ENCODE results near the gene KCTD8. TPM values are rescaled to one million over a fixed set of nuclear protein-coding genes. Genes with fewer than 3 reads are reported as not detected.
A peak's percentile ranks its signal among the peaks of the same experiment; 100 is the strongest.

KCTD8 gene
- total RNA-seq, 1 donor from 2014 or later: 7.1 TPM

GRCh38 chr4:44147571-44148075 is 301.0 kb downstream of the KCTD8 start:
- H3K27me3 Mint-ChIP-seq (ENCODE audit: low read depth): no peaks in the 10 kb centered on the region
- peak overlapping the region; percentile 18 for H3K27ac Mint-ChIP-seq
- no peak overlapping the region for H3K4me3 Mint-ChIP-seq
- H3K9me3 Mint-ChIP-seq: peaks cover 13% of the 10 kb centered on the region
- peaks cover 26% of the 10 kb centered on the region for H3K4me1 Mint-ChIP-seq
- H3K36me3 Mint-ChIP-seq: peaks cover 3% of the 10 kb centered on the region
- no peak for DNase-seq (ENCODE audit: low spot score in 2 of 2, unreplicated experiment in 2 of 2)
- no peak for TF ChIP-seq CTCF (IDR thresholded peaks at IDR 0.05; ENCODE audit: unreplicated experiment)

DNA sequence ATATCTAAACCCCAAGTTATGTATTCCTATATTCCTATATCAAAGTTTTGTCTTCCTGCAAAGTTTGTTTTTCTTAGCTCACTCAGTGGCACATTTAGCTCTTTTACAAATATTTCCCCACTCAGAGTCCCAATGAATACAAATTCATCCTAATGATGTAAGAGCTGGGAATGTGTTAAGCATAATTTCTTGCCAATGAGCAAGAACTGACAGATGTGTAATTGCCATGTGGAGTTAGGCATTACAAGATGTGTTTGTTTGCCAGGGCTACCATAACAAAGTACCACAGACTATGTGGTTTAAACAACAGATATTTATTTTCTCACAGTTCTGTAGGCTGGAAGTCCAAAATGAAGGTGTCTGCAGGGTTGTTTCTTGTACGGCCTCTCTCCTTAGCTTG is 302.1 kb downstream of the KCTD8 start:
- no peak for DNase-seq (ENCODE audit: low spot score in 2 of 2, unreplicated experiment in 2 of 2)
- no peaks in the 10 kb centered on the region for H3K27me3 Mint-ChIP-seq (ENCODE audit: low read depth)
- TF ChIP-seq CTCF (IDR thresholded peaks at IDR 0.05; ENCODE audit: unreplicated experiment): no peak
- peaks cover 3% of the 10 kb centered on the region for H3K36me3 Mint-ChIP-seq
- peaks cover 26% of the 10 kb centered on the region for H3K4me1 Mint-ChIP-seq
- no peak overlapping the region for H3K4me3 Mint-ChIP-seq
- H3K27ac Mint-ChIP-seq: no peak overlapping the region
- H3K9me3 Mint-ChIP-seq: peaks cover 13% of the 10 kb centered on the region

DNA sequence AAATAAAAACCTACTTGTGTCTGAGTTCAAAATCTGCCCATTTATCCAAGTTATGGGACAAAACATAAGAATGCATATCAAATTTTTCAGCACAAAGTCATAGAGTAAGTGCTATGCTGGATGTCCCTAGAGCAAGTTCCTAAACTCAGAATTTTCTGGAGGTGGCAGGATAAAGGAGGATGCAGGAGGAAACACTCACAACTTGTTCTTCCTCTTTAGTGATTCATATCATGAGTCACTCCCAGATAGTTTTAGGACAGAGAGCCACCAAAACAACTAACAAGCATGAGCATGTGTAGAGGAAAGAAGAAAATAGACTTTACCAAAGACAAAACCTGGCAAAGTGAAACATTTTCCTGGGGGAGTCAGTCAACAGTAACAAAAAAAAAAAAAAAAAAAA is 302.7 kb downstream of the KCTD8 start:
- Mint-ChIP-seq H3K4me1 (peaks cover 26% of the 10 kb centered on the region), H3K36me3 (peaks cover 3% of the 10 kb centered on the region), H3K27ac (no peak overlapping the region), H3K9me3 (peaks cover 12% of the 10 kb centered on the region), H3K4me3 (no peak overlapping the region), H3K27me3 (ENCODE audit: low read depth) (no peaks in the 10 kb centered on the region)
- no peak for TF ChIP-seq CTCF (IDR thresholded peaks at IDR 0.05; ENCODE audit: unreplicated experiment)
- DNase-seq (ENCODE audit: low spot score in 2 of 2, unreplicated experiment in 2 of 2): no peak

DNA sequence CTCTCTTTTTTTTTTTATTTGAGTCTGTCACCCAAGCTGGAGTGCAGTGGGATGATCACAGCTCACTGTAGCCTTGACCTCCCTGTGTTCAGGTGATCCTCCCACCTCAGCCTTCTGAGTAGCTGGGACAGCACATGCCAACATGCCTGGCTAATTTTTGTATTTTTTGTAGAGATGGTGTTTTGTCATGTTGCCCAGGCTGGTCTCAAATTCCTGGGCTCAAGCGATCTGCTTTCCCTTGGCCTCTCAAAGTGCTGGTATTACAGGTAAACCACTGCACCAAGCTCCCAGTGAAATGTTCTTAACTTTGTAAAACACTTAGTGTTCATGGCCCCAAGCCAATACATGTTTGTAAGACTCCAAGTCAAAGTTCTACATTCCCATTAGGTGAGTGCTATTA is 316.1 kb downstream of the KCTD8 start:
- no peaks in the 10 kb centered on the region for H3K36me3 Mint-ChIP-seq
- TF ChIP-seq CTCF (IDR thresholded peaks at IDR 0.05; ENCODE audit: unreplicated experiment): no peak
- no peak overlapping the region for H3K27ac Mint-ChIP-seq
- DNase-seq (ENCODE audit: low spot score in 2 of 2, unreplicated experiment in 2 of 2): no peak
- H3K9me3 Mint-ChIP-seq: peaks cover 16% of the 10 kb centered on the region
- no peaks in the 10 kb centered on the region for H3K27me3 Mint-ChIP-seq (ENCODE audit: low read depth)
- H3K4me1 Mint-ChIP-seq: peaks cover 3% of the 10 kb centered on the region
- H3K4me3 Mint-ChIP-seq: no peak overlapping the region

Other genes with a start within 250 kb of the KCTD8 start
- gene YIPF7, start 202.8 kb upstream of the KCTD8 start, total RNA-seq: not detected in 3 replicates
- 26.3 to 27.6 TPM (median 26.5 TPM) in 3 replicates for gene GUF1, start 229.6 kb upstream of the KCTD8 start, total RNA-seq

Data from mesothelial cell of epicardium (in vitro differentiated cells).